KMS-11 (cell line): ENCODE results near the gene RBMS3.

Experiments
- H2AFZ ChIP-seq: fragments of 200-600 bp; sonication (generic); 2 replicates; pipeline ENCODE4 v1.6.1; 2016; ENCODE audit warnings: antibody characterized with exemption, mixed run types, low read depth
- H3K27ac ChIP-seq: fragments of 200-600 bp; sonication (generic); 2 replicates; pipeline ENCODE4 v1.6.1; 2016; ENCODE audit warnings: mild to moderate bottlenecking, mixed run types
- H3K27me3 ChIP-seq: fragments of 200-600 bp; sonication (generic); 2 replicates; pipeline ENCODE4 v1.6.1; 2017; ENCODE audit warnings: mild to moderate bottlenecking, low read depth, mixed run types, moderate library complexity; ENCODE audit not compliant: insufficient read depth
- H3K36me3 ChIP-seq: fragments of 200-600 bp; sonication (generic); 2 replicates; pipeline ENCODE4 v1.6.1; 2017; ENCODE audit warnings: mild to moderate bottlenecking, mixed run types; ENCODE audit not compliant: insufficient read depth
- H3K4me1 ChIP-seq: fragments of 200-600 bp; sonication (generic); 2 replicates; pipeline ENCODE4 v1.6.1; 2016; ENCODE audit warnings: mild to moderate bottlenecking, low read depth, mixed run types; ENCODE audit not compliant: poor library complexity, severe bottlenecking
- H3K4me2 ChIP-seq: fragments of 200-600 bp; sonication (generic); 2 replicates; pipeline ENCODE4 v1.7.0; 2016; ENCODE audit warnings: mild to moderate bottlenecking, mixed run types
- H3K4me3 ChIP-seq: fragments of 200-600 bp; sonication (generic); IDR thresholded peaks from 2 replicates; pipeline ENCODE4 v1.6.1; 2017; ENCODE audit warnings: low read depth, low read length, mixed read lengths; ENCODE audit not compliant: insufficient read depth
- H3K79me2 ChIP-seq: fragments of 200-600 bp; sonication (generic); 2 replicates; pipeline ENCODE4 v1.6.1; 2016; ENCODE audit warnings: low read depth, mixed run types; ENCODE audit not compliant: insufficient read depth
- H3K9ac ChIP-seq: fragments of 200-600 bp; sonication (generic); 2 replicates; pipeline ENCODE4 v1.6.1; 2016; ENCODE audit warnings: mild to moderate bottlenecking, mixed run types
- H4K20me1 ChIP-seq: fragments of 200-600 bp; sonication (generic); 2 replicates; pipeline ENCODE4 v1.6.1; 2016; ENCODE audit warnings: mild to moderate bottlenecking, mixed run types; ENCODE audit not compliant: insufficient read depth
- CTCF ChIP-seq: fragments of 200-600 bp; sonication (generic); conservative IDR thresholded peaks from 2 replicates; pipeline ENCODE4 v1.6.1; 2017; ENCODE audit warnings: low read depth, mild to moderate bottlenecking, antibody characterized with exemption, low read length, moderate library complexity, mixed read lengths

Gene RBMS3

DNA sequence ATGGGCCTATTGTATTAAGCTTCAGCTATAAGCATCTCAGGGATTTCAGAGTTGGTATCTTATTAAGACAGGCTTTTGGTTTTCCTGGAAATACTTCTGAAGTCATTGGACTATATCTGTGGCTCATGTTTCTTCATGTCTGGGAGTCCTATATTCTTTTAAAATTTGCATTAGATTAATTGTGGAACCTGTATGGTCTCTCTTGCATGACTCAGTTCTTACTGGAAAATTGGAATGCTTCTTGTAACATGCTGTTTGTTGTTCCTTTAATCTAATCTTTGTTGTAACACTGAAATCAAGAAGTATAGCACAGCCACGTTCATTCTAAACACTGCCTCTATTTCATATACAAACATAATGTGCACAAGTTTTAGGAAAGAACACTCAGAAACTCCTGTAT is 208.1 kb downstream of the RBMS3 start:
- no peaks in the 10 kb centered on the region for H3K36me3 ChIP-seq
- no peak for TF ChIP-seq CTCF
- no peaks in the 10 kb centered on the region for H4K20me1 ChIP-seq
- H3K4me2 ChIP-seq: no peak overlapping the region
- H3K4me1 ChIP-seq: no peaks in the 10 kb centered on the region
- H3K4me3 ChIP-seq: no peak overlapping the region
- H3K9ac ChIP-seq: no peak overlapping the region
- no peaks in the 10 kb centered on the region for H3K27me3 ChIP-seq
- H2AFZ ChIP-seq: no peak overlapping the region
- no peaks in the 10 kb centered on the region for H3K79me2 ChIP-seq
- H3K27ac ChIP-seq: no peak overlapping the region

DNA sequence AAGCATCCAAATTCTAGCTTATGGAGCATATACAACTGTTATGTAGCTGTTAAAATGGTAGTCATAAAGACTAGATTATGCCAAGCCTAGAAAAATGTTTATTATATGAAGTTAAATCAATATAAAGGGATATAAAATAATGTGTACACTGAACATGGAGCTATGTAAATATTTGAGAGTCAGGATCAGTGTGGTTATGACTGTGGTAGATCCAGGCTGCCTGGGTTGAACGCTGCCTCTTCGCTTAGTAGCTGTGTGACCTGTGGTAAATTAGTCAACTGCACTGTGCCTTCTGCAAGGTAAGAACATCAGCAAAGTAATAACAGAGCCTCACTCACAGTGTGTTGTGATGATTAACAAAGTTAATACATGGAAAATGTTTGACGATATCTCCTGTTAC is 212.2 kb downstream of the RBMS3 start:
- Histone ChIP-seq H2AFZ (no peak overlapping the region), H3K27me3 (no peaks in the 10 kb centered on the region), H3K36me3 (no peaks in the 10 kb centered on the region), H3K4me2 (no peak overlapping the region), H3K27ac (no peak overlapping the region), H3K4me3 (no peak overlapping the region), H3K9ac (no peak overlapping the region), H3K79me2 (no peaks in the 10 kb centered on the region), H3K4me1 (no peaks in the 10 kb centered on the region), H4K20me1 (no peaks in the 10 kb centered on the region)
- TF ChIP-seq CTCF: no peak

DNA sequence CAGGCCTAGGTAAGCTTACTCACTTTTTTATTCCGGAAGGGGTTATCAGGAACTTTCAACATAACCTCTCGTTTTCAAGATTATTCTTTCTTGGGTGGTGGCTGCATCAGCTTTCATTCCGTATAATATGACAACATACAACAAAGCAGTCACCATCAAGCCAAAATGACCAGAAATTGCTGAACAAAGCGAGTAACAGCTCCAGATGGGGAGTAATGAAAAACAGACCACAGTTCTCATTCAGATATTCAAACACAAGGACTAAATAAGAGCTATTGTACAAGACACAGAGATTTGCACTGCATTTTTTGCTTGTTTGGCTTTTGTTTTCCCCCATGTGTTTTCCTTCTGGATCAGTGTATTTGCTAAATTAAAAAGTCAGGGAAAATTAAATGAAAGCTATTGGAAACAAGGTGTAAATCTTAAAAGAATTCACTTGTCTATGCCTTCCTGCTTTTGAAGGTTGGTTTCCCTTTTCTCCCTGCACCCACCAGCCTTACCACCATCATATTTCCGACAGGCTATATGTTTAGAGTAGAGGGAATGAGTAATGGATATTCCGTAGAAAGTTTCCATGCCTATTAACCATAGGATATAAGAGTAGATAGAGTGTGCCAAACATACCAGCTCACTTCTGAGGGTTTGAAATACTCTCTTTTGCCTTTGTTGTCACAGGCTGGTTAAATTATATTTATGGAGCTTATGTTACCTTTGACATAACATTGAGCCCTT is 213.6 kb downstream of the RBMS3 start:
- Histone ChIP-seq H3K27me3 (no peaks in the 10 kb centered on the region), H3K36me3 (no peaks in the 10 kb centered on the region), H3K4me3 (no peak overlapping the region), H3K27ac (no peak overlapping the region), H4K20me1 (no peaks in the 10 kb centered on the region), H2AFZ (no peak overlapping the region), H3K9ac (no peak overlapping the region), H3K79me2 (no peaks in the 10 kb centered on the region), H3K4me2 (no peak overlapping the region), H3K4me1 (no peaks in the 10 kb centered on the region)
- no peak for TF ChIP-seq CTCF

DNA sequence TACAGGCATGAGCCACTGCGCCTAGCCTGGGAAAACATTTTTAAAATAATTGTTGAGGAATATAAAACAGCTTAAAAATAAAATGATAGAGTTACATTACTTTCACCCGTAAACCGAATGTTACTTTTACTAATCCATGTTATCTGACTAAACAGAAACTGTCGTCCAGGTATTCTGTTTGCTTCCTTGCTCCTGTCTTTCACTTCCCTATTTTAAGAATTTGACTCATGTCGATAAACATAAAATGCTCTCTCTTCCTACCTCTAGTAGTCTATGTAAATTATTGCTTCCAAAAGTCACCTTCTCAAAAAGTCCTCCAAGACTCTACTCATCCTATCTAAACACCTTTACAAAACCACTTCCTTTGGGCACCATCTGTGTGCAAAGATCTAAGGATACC is 216.4 kb downstream of the RBMS3 start:
- no peaks in the 10 kb centered on the region for H4K20me1 ChIP-seq
- TF ChIP-seq CTCF: no peak
- no peaks in the 10 kb centered on the region for H3K4me1 ChIP-seq
- H3K27me3 ChIP-seq: no peaks in the 10 kb centered on the region
- H3K4me2 ChIP-seq: no peak overlapping the region
- H3K36me3 ChIP-seq: no peaks in the 10 kb centered on the region
- no peak overlapping the region for H3K9ac ChIP-seq
- H2AFZ ChIP-seq: no peak overlapping the region
- H3K27ac ChIP-seq: no peak overlapping the region
- H3K79me2 ChIP-seq: no peaks in the 10 kb centered on the region
- no peak overlapping the region for H3K4me3 ChIP-seq
